ENCODE results near the gene DYRK1A.

Gene DYRK1A

GRCh38 chr21:37450445-37450941 lies 83.9 kb downstream of the DYRK1A start:
- DNase-seq (ENCODE audit: extremely low read depth, low read depth): no peak
- no peak overlapping the region for H3K4me3 ChIP-seq (replicated peaks; ENCODE audit: low read depth, low read length)
- no peak for TF ChIP-seq CTCF (IDR thresholded peaks at IDR 0.05; ENCODE audit: low read depth, low read length, missing control alignments)

GRCh38 chr21:37451446-37451845 lies 84.9 kb downstream of the DYRK1A start:
- TF ChIP-seq CTCF (IDR thresholded peaks at IDR 0.05; ENCODE audit: low read depth, low read length, missing control alignments): no peak
- no peak for DNase-seq (ENCODE audit: extremely low read depth, low read depth)
- no peak overlapping the region for H3K4me3 ChIP-seq (replicated peaks; ENCODE audit: low read depth, low read length)

GRCh38 chr21:37452227-37452626 lies 85.7 kb downstream of the DYRK1A start:
- no peak overlapping the region for H3K4me3 ChIP-seq (replicated peaks; ENCODE audit: low read depth, low read length)
- peak; percentile 35 for DNase-seq (ENCODE audit: extremely low read depth, low read depth)
- no peak for TF ChIP-seq CTCF (IDR thresholded peaks at IDR 0.05; ENCODE audit: low read depth, low read length, missing control alignments)

- DNase-seq (ENCODE audit: extremely low read depth, low read depth): no peak
- H3K4me3 ChIP-seq (replicated peaks; ENCODE audit: low read depth, low read length): no peak overlapping the region
- no peak for TF ChIP-seq CTCF (IDR thresholded peaks at IDR 0.05; ENCODE audit: low read depth, low read length, missing control alignments)
Observed at GRCh38 chr21:37453350-37453749, 86.8 kb downstream of the DYRK1A start.

GRCh38 chr21:37454869-37455503 lies 88.4 kb downstream of the DYRK1A start:
- no peak for TF ChIP-seq CTCF (IDR thresholded peaks at IDR 0.05; ENCODE audit: low read depth, low read length, missing control alignments)
- DNase-seq (ENCODE audit: extremely low read depth, low read depth): no peak
- H3K4me3 ChIP-seq (replicated peaks; ENCODE audit: low read depth, low read length): no peak overlapping the region

- no peak overlapping the region for H3K4me3 ChIP-seq (replicated peaks; ENCODE audit: low read depth, low read length)
- DNase-seq (ENCODE audit: extremely low read depth, low read depth): no peak
- TF ChIP-seq CTCF (IDR thresholded peaks at IDR 0.05; ENCODE audit: low read depth, low read length, missing control alignments): no peak
Observed at GRCh38 chr21:37455504-37455911, 88.9 kb downstream of the DYRK1A start.
